ENCODE data around the gene TBX20. TPM values are rescaled to one million over a fixed set of nuclear protein-coding genes. Genes with fewer than 3 reads are reported as not detected.
A peak's percentile ranks its signal among the peaks of the same experiment; 100 is the strongest.

The TBX20 gene
- total RNA-seq (2022) (not detected in 2 replicates), Bru-seq, nascent RNA (not detected), BruChase-seq, experiment 1, labeled RNA remaining after a 6-hour chase (not detected), BruChase-seq, experiment 2, labeled RNA remaining after a 2-hour chase (percentile 2 among the genes with signal in this experiment)
- long read RNA-seq, result 0 reads

DNA sequence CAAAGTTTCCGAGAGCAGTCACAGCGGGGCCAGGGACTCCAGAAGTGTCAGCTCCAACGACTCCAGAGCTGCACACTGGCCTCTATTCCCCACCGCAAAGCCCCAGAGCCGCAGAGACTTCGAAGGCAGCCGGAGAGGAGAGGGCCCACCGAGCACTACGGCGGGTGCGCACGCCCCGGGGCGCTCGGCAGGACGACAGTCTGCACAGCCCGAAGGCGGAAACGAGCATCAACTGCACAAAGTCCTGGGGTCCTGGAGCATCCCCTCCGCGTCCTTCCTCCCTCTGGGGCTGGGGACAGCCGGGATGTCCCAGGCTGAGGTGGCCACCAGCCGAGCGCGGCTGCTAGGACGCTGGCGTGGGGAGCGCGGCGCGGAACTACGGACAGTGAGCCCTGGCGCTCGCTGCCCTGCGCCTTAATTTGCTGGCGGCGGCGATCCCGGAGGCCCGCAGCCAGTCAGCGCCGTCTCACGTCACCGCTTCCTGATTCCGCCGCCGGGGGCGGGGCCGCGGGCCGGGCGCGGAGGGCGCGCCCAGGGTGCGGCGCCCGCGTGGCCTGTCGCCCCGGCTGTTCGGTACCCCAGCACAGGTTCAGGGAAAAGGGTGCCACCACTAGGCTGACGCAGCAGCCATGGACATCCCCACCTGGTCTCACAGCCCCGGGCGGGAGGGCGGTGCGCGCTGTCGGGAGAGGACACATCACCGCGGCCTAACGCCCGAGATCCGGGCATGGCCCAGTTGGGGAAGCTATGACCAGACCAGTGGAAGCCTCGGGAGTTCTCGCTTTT, at the start of gene TBX20:
Gene TBX20 (minus strand): TSS at position 391 of the 786 bp plus-strand sequence. CDS start 480 bp downstream, outside the sequence.
- POLR2A ChIA-PET, result no interaction called here
- no peaks in the 10 kb centered on the region for H3K9me3 Mint-ChIP-seq (ENCODE audit: unreplicated experiment)
- peaks cover 53% of the 10 kb centered on the region for H3K27me3 Mint-ChIP-seq (ENCODE audit: insufficient read depth, unreplicated experiment)
- TF ChIP-seq, protein P1, sequence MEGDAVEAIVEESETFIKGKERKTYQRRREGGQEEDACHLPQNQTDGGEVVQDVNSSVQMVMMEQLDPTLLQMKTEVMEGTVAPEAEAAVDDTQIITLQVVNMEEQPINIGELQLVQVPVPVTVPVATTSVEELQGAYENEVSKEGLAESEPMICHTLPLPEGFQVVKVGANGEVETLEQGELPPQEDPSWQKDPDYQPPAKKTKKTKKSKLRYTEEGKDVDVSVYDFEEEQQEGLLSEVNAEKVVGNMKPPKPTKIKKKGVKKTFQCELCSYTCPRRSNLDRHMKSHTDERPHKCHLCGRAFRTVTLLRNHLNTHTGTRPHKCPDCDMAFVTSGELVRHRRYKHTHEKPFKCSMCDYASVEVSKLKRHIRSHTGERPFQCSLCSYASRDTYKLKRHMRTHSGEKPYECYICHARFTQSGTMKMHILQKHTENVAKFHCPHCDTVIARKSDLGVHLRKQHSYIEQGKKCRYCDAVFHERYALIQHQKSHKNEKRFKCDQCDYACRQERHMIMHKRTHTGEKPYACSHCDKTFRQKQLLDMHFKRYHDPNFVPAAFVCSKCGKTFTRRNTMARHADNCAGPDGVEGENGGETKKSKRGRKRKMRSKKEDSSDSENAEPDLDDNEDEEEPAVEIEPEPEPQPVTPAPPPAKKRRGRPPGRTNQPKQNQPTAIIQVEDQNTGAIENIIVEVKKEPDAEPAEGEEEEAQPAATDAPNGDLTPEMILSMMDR (IDR thresholded peaks at IDR 0.05; ENCODE audit: unreplicated experiment), result no peak
- CTCF ChIA-PET, result no interaction called here
- DNase-seq (ENCODE audit: unreplicated experiment), result no peak
- no peak within 1 kb of the TSS for H3K27ac Mint-ChIP-seq (ENCODE audit: low read depth, unreplicated experiment)
- H3K36me3 Mint-ChIP-seq (ENCODE audit: insufficient read depth, unreplicated experiment), result no peaks in the 10 kb centered on the region
- no peak within 1 kb of the TSS for H3K4me3 Mint-ChIP-seq (ENCODE audit: unreplicated experiment)
- intact Hi-C loops (cut with micrococcal nuclease), result no loop called here
- BruUV-seq (replicated peaks), result no TSS peak
- H3K4me1 Mint-ChIP-seq (ENCODE audit: insufficient read depth, unreplicated experiment), result no peaks in the 10 kb centered on the region

- no peaks in the 10 kb centered on the region for H3K36me3 Mint-ChIP-seq (ENCODE audit: insufficient read depth, unreplicated experiment)
- no peaks in the 10 kb centered on the region for H3K4me1 Mint-ChIP-seq (ENCODE audit: insufficient read depth, unreplicated experiment)
- ChIA-PET CTCF (no interaction called here), POLR2A (no interaction called here)
- peaks cover 38% of the 10 kb centered on the region for H3K27me3 Mint-ChIP-seq (ENCODE audit: insufficient read depth, unreplicated experiment)
- BruUV-seq (replicated peaks), result no TSS peak
- no peak for DNase-seq (ENCODE audit: unreplicated experiment)
- H3K4me3 Mint-ChIP-seq (ENCODE audit: unreplicated experiment), result no peak overlapping the region
- TF ChIP-seq, protein P1 (IDR thresholded peaks at IDR 0.05; ENCODE audit: unreplicated experiment), result no peak
- H3K9me3 Mint-ChIP-seq (ENCODE audit: unreplicated experiment), result no peaks in the 10 kb centered on the region
- intact Hi-C loops (cut with micrococcal nuclease), result no loop called here
- no peak overlapping the region for H3K27ac Mint-ChIP-seq (ENCODE audit: low read depth, unreplicated experiment)
Observed at GRCh38 chr7:35289376-35289775, 35.5 kb upstream of the TBX20 start.

DNA sequence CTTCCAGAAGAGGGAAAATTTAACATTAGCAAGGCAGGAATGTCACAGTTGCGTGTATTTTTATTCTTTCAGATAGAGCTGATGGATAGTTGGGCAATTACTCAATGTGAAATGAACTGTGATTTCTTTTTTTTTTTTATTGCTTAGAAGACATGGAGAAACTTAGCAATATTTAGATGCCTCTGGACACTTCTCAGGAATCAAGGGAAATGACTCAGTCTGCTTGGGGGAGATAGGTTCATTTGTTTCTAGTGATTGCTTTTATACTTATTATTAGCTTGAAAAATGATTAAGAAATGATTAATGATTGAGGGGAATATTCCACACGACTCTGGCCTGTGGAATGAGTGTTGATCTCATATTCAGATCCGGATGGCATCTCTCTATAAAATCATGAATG, 33.1 kb upstream of the TBX20 start:
- no TSS peak for BruUV-seq (replicated peaks)
- intact Hi-C loops (cut with micrococcal nuclease), result no loop called here
- Mint-ChIP-seq H3K27ac (ENCODE audit: low read depth, unreplicated experiment) (no peak overlapping the region), H3K4me1 (ENCODE audit: insufficient read depth, unreplicated experiment) (no peaks in the 10 kb centered on the region), H3K36me3 (ENCODE audit: insufficient read depth, unreplicated experiment) (no peaks in the 10 kb centered on the region), H3K27me3 (ENCODE audit: insufficient read depth, unreplicated experiment) (peaks cover 51% of the 10 kb centered on the region), H3K9me3 (ENCODE audit: unreplicated experiment) (no peaks in the 10 kb centered on the region), H3K4me3 (ENCODE audit: unreplicated experiment) (no peak overlapping the region)
- TF ChIP-seq, protein P1 (IDR thresholded peaks at IDR 0.05; ENCODE audit: unreplicated experiment), result no peak
- DNase-seq (ENCODE audit: unreplicated experiment), result peak; percentile 5
- POLR2A ChIA-PET, result no interaction called here
- CTCF ChIA-PET, result no interaction called here

DNA sequence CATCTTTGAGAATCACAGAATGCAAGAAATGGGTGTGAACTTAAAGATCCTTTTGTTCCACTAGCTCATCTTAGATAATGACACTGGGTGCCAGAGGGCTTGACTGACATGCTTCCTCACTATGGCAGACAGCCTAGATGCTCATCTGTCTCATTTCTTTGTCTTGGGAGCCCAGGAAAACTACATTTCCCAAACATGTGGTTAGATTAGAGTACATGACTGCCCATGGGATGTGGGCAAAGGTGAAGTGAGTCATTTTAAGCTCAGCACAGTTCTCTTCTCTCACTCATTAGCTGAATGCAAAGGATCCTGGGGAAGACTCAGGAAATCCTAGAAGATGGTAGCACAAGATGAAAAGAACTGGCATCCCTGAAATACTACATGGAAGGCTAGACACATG, 32.5 kb upstream of the TBX20 start:
- CTCF ChIA-PET, result no interaction called here
- intact Hi-C loops (cut with micrococcal nuclease), result no loop called here
- H3K9me3 Mint-ChIP-seq (ENCODE audit: unreplicated experiment), result no peaks in the 10 kb centered on the region
- no peak overlapping the region for H3K4me3 Mint-ChIP-seq (ENCODE audit: unreplicated experiment)
- POLR2A ChIA-PET, result no interaction called here
- no peaks in the 10 kb centered on the region for H3K36me3 Mint-ChIP-seq (ENCODE audit: insufficient read depth, unreplicated experiment)
- peaks cover 57% of the 10 kb centered on the region for H3K27me3 Mint-ChIP-seq (ENCODE audit: insufficient read depth, unreplicated experiment)
- H3K27ac Mint-ChIP-seq (ENCODE audit: low read depth, unreplicated experiment), result no peak overlapping the region
- DNase-seq (ENCODE audit: unreplicated experiment), result peak; percentile 59
- BruUV-seq (replicated peaks), result no TSS peak
- TF ChIP-seq, protein P1 (IDR thresholded peaks at IDR 0.05; ENCODE audit: unreplicated experiment), result no peak
- H3K4me1 Mint-ChIP-seq (ENCODE audit: insufficient read depth, unreplicated experiment), result no peaks in the 10 kb centered on the region

All from MCF 10A (cell line).